Activated naive CD4-positive, alpha-beta T cell treated with anti-CD3 and anti-CD28 coated beads, Interleukin-2, amount 10 ng/mL, durations not matched to agents 7 days and 5 days (primary cell): ENCODE measurements around the gene MAST2.
A peak's percentile ranks its signal among the peaks of the same experiment; 100 is the strongest.
"Not testable (repeated sequence)": the region's sequence is repeated elsewhere in the genome, so short reads cannot be mapped to it uniquely, and the experiment has no call there.

Source experiments
- CTCF ChIA-PET: fragments of 350-600 bp; sonication (Branson Sonifier 250); formaldehyde crosslinking; loops from one replicate; lab custom pipeline; 2021; ENCODE audit warnings: antibody characterized with exemption; lab: Charles Lee
- DNase-seq: peaks from one replicate; pipeline ENCODE4 v3.0.0-alpha.2; 2020
- H3K27ac Mint-ChIP-seq: one replicate; pipeline ENCODE4 v1.8.0; 2021; ENCODE audit warnings: mild to moderate bottlenecking, moderate library complexity, mixed read lengths
- H3K27me3 Mint-ChIP-seq: one replicate; pipeline ENCODE4 v1.8.0; 2021; ENCODE audit warnings: mild to moderate bottlenecking, mixed read lengths
- H3K36me3 Mint-ChIP-seq: one replicate; pipeline ENCODE4 v1.8.0; 2021; ENCODE audit warnings: mixed read lengths
- H3K4me1 Mint-ChIP-seq: one replicate; pipeline ENCODE4 v1.8.0; 2021; ENCODE audit warnings: mixed read lengths
- H3K4me3 Mint-ChIP-seq: one replicate; pipeline ENCODE4 v1.8.0; 2021; ENCODE audit warnings: mild to moderate bottlenecking, moderate library complexity, mixed read lengths
- H3K9me3 Mint-ChIP-seq: one replicate; pipeline ENCODE4 v1.8.0; 2021; ENCODE audit warnings: mixed read lengths

MAST2 gene

GRCh38 chr1:45796946-45797345, 6.5 kb upstream of the MAST2 start:
- Mint-ChIP-seq H3K4me1 (peaks cover under 1% of the 10 kb centered on the region), H3K27ac (no peak overlapping the region), H3K36me3 (no peaks in the 10 kb centered on the region), H3K27me3 (peaks cover 44% of the 10 kb centered on the region), H3K4me3 (no peak overlapping the region), H3K9me3 (no peaks in the 10 kb centered on the region)
- DNase-seq, result no peak
- CTCF ChIA-PET, result no interaction called here

GRCh38 chr1:45800899-45801298, 2.5 kb upstream of the MAST2 start:
- Mint-ChIP-seq H3K4me1 (peaks cover 29% of the 10 kb centered on the region), H3K36me3 (peaks cover 2% of the 10 kb centered on the region), H3K27ac (no peak overlapping the region), H3K9me3 (no peaks in the 10 kb centered on the region), H3K27me3 (peaks cover 17% of the 10 kb centered on the region), H3K4me3 (no peak overlapping the region)
- DNase-seq, result no peak
- CTCF ChIA-PET, result no interaction called here

- H3K4me3 Mint-ChIP-seq, result peak overlapping the region; percentile 87
- peaks cover 8% of the 10 kb centered on the region for H3K27me3 Mint-ChIP-seq
- peaks cover 31% of the 10 kb centered on the region for H3K4me1 Mint-ChIP-seq
- peaks cover 9% of the 10 kb centered on the region for H3K36me3 Mint-ChIP-seq
- H3K9me3 Mint-ChIP-seq, result no peaks in the 10 kb centered on the region
- peak overlapping the region; percentile 83 for H3K27ac Mint-ChIP-seq
- CTCF ChIA-PET, result no interaction called here
- peak; percentile 31 for DNase-seq
Measured at GRCh38 chr1:45802343-45803298, 791 bp upstream of the MAST2 start.

- Mint-ChIP-seq H3K36me3 (peaks cover 11% of the 10 kb centered on the region), H3K4me1 (peaks cover 31% of the 10 kb centered on the region), H3K27ac (peak overlapping the region; percentile 57), H3K4me3 (peak overlapping the region; percentile 84)
- CTCF ChIA-PET, result interaction anchor here (0.6 kb wide), 1 partner anchor 49 kb away, joined by 3 read pairs; no protein-coding TSS in a partner anchor
- DNase-seq, result peak; percentile 48
- not testable (repeated sequence) for H3K27me3 Mint-ChIP-seq, H3K9me3 Mint-ChIP-seq
Measured at GRCh38 chr1:45803781-45804668, 613 bp downstream of the MAST2 start.

GRCh38 chr1:45804669-45804969, 1.2 kb downstream of the MAST2 start:
- no peak overlapping the region for H3K27ac Mint-ChIP-seq
- DNase-seq, result no peak
- H3K27me3 Mint-ChIP-seq, result no peaks in the 10 kb centered on the region
- peaks cover 31% of the 10 kb centered on the region for H3K4me1 Mint-ChIP-seq
- peaks cover 11% of the 10 kb centered on the region for H3K36me3 Mint-ChIP-seq
- no peaks in the 10 kb centered on the region for H3K9me3 Mint-ChIP-seq
- CTCF ChIA-PET, result interaction anchor here (0.6 kb wide), 1 partner anchor 48 kb away, joined by 3 read pairs; no protein-coding TSS in a partner anchor
- H3K4me3 Mint-ChIP-seq, result peak overlapping the region; percentile 84

GRCh38 chr1:45806129-45806528, 2.7 kb downstream of the MAST2 start:
- CTCF ChIA-PET, result no interaction called here
- H3K4me1 Mint-ChIP-seq, result peaks cover 33% of the 10 kb centered on the region
- no peaks in the 10 kb centered on the region for H3K27me3 Mint-ChIP-seq
- no peak for DNase-seq
- no peaks in the 10 kb centered on the region for H3K9me3 Mint-ChIP-seq
- H3K36me3 Mint-ChIP-seq, result peaks cover 11% of the 10 kb centered on the region
- no peak overlapping the region for H3K4me3 Mint-ChIP-seq
- H3K27ac Mint-ChIP-seq, result no peak overlapping the region

- peaks cover 13% of the 10 kb centered on the region for H3K4me1 Mint-ChIP-seq
- H3K36me3 Mint-ChIP-seq, result peaks cover 13% of the 10 kb centered on the region
- no peaks in the 10 kb centered on the region for H3K9me3 Mint-ChIP-seq
- CTCF ChIA-PET, result no interaction called here
- no peak for DNase-seq
- no peak overlapping the region for H3K27ac Mint-ChIP-seq
- H3K4me3 Mint-ChIP-seq, result no peak overlapping the region
- H3K27me3 Mint-ChIP-seq, result no peaks in the 10 kb centered on the region
Measured at GRCh38 chr1:45809761-45810160, 6.3 kb downstream of the MAST2 start.

- peaks cover 13% of the 10 kb centered on the region for H3K36me3 Mint-ChIP-seq
- peaks cover 3% of the 10 kb centered on the region for H3K4me1 Mint-ChIP-seq
- H3K9me3 Mint-ChIP-seq, result no peaks in the 10 kb centered on the region
- DNase-seq, result no peak
- no peaks in the 10 kb centered on the region for H3K27me3 Mint-ChIP-seq
- H3K4me3 Mint-ChIP-seq, result no peak overlapping the region
- CTCF ChIA-PET, result no interaction called here
- H3K27ac Mint-ChIP-seq, result no peak overlapping the region
Measured at GRCh38 chr1:45814776-45815175, 11.4 kb downstream of the MAST2 start.

GRCh38 chr1:45815667-45816458, 12.5 kb downstream of the MAST2 start:
- no peak overlapping the region for H3K27ac Mint-ChIP-seq
- CTCF ChIA-PET, result no interaction called here
- no peak overlapping the region for H3K4me3 Mint-ChIP-seq
- H3K27me3 Mint-ChIP-seq, result no peaks in the 10 kb centered on the region
- no peak for DNase-seq
- H3K9me3 Mint-ChIP-seq, result no peaks in the 10 kb centered on the region
- peaks cover 13% of the 10 kb centered on the region for H3K36me3 Mint-ChIP-seq
- H3K4me1 Mint-ChIP-seq, result peaks cover 3% of the 10 kb centered on the region

- CTCF ChIA-PET, result interaction anchor here (0.9 kb wide), 1 partner anchor 10 kb away, joined by 3 read pairs; no protein-coding TSS in a partner anchor
- no peak overlapping the region for H3K27ac Mint-ChIP-seq
- no peak for DNase-seq
Measured at GRCh38 chr1:45820173-45820572, 16.8 kb downstream of the MAST2 start.

GRCh38 chr1:45820788-45821187, 17.4 kb downstream of the MAST2 start:
- Mint-ChIP-seq H3K9me3 (no peaks in the 10 kb centered on the region), H3K27me3 (no peaks in the 10 kb centered on the region), H3K27ac (no peak overlapping the region), H3K4me1 (peaks cover 8% of the 10 kb centered on the region), H3K4me3 (no peak overlapping the region), H3K36me3 (peaks cover 14% of the 10 kb centered on the region)
- no peak for DNase-seq
- CTCF ChIA-PET, result no interaction called here

More at GRCh38 chr1:45820173-45820572, 16.8 kb downstream of the MAST2 start:
- no peaks in the 10 kb centered on the region for H3K9me3 Mint-ChIP-seq
- H3K4me3 Mint-ChIP-seq, result no peak overlapping the region
- H3K27me3 Mint-ChIP-seq, result no peaks in the 10 kb centered on the region
- H3K36me3 Mint-ChIP-seq, result peaks cover 15% of the 10 kb centered on the region
- H3K4me1 Mint-ChIP-seq, result peaks cover 8% of the 10 kb centered on the region

- Mint-ChIP-seq H3K27ac (no peak overlapping the region), H3K4me3 (no peak overlapping the region), H3K27me3 (no peaks in the 10 kb centered on the region), H3K4me1 (peaks cover 8% of the 10 kb centered on the region), H3K36me3 (peaks cover 13% of the 10 kb centered on the region), H3K9me3 (no peaks in the 10 kb centered on the region)
- CTCF ChIA-PET, result no interaction called here
- DNase-seq, result no peak
Measured at GRCh38 chr1:45822644-45823043, 19.2 kb downstream of the MAST2 start.

- H3K4me3 Mint-ChIP-seq, result no peak overlapping the region
- no peaks in the 10 kb centered on the region for H3K27me3 Mint-ChIP-seq
- H3K36me3 Mint-ChIP-seq, result peaks cover 12% of the 10 kb centered on the region
- H3K27ac Mint-ChIP-seq, result no peak overlapping the region
- H3K4me1 Mint-ChIP-seq, result peaks cover 8% of the 10 kb centered on the region
- CTCF ChIA-PET, result interaction anchor here (0.9 kb wide), 1 partner anchor 19 kb away, joined by 3 read pairs; no protein-coding TSS in a partner anchor
- H3K9me3 Mint-ChIP-seq, result no peaks in the 10 kb centered on the region
- no peak for DNase-seq
Measured at GRCh38 chr1:45824607-45825006, 21.2 kb downstream of the MAST2 start.
